Astrocyte of the cerebellum (primary cell): ENCODE data around the gene OR10H4.
"Not testable (repeated sequence)": the region's sequence is repeated elsewhere in the genome, so short reads cannot be mapped to it uniquely, and the experiment has no call there.

ENCODE experiments used
- DNase-seq: peaks from one replicate; pipeline ENCODE4 v3.0.0-alpha.2; 2011; ENCODE audit warnings: low read depth
- H3K4me3 ChIP-seq: 2 replicates; pipeline ENCODE4 v1.5.1; 2011; ENCODE audit warnings: mild to moderate bottlenecking, low read depth, low read length, moderate library complexity
- CTCF ChIP-seq: IDR thresholded peaks from 2 replicates; pipeline ENCODE4 v1.5.1; 2012; ENCODE audit warnings: low read length, low read depth, moderate library complexity, mild to moderate bottlenecking; ENCODE audit errors: missing control alignments
- in situ Hi-C: cut with HindIII; loops from 2 replicates; pipeline ENCODE4 v1.10.0; 2017; ENCODE audit warnings: low sequenced_read_pairs

OR10H4 gene

GRCh38 chr19:15948223-15949058 lies at the start of gene OR10H4:
Gene OR10H4, plus strand, starts transcription at chr19:15949008. Its CDS starts 0 bp downstream, at chr19:15949008.
- no peak within 1 kb of the TSS for H3K4me3 ChIP-seq
- no peak for TF ChIP-seq CTCF
- DNase-seq, result no peak
- in situ Hi-C loops, result no loop called here

- H3K4me3 ChIP-seq, DNase-seq, in situ Hi-C loops: not testable (repeated sequence)
Observed at GRCh38 chr19:15899561-15899960, 49.2 kb upstream of the OR10H4 start.

- DNase-seq, in situ Hi-C loops, H3K4me3 ChIP-seq: not testable (repeated sequence)
Observed at GRCh38 chr19:15900032-15900431, 48.8 kb upstream of the OR10H4 start.

- no peak for TF ChIP-seq CTCF
- no peak for DNase-seq
- in situ Hi-C loops, result no loop called here
- H3K4me3 ChIP-seq, result no peak overlapping the region
Observed at GRCh38 chr19:15900504-15900903, 48.3 kb upstream of the OR10H4 start.

- in situ Hi-C loops, result no loop called here
Observed at GRCh38 chr19:15902254-15902653, 46.6 kb upstream of the OR10H4 start.

GRCh38 chr19:15902898-15903297 lies 45.9 kb upstream of the OR10H4 start:
- DNase-seq, in situ Hi-C loops, H3K4me3 ChIP-seq: not testable (repeated sequence)

More at GRCh38 chr19:15902254-15902653, 46.6 kb upstream of the OR10H4 start:
- no peak overlapping the region for H3K4me3 ChIP-seq
- no peak for DNase-seq
- no peak for TF ChIP-seq CTCF

- in situ Hi-C loops, result no loop called here
- no peak for TF ChIP-seq CTCF
- no peak for DNase-seq
- H3K4me3 ChIP-seq, result no peak overlapping the region
Observed at GRCh38 chr19:15905026-15905425, 43.8 kb upstream of the OR10H4 start.

- in situ Hi-C loops, result no loop called here
- no peak for DNase-seq
- no peak overlapping the region for H3K4me3 ChIP-seq
- TF ChIP-seq CTCF, result no peak
Observed at GRCh38 chr19:15911599-15912235, 37.1 kb upstream of the OR10H4 start.
